BJ (cell line): ENCODE results near the gene EGFR. TPM values are rescaled to one million over a fixed set of nuclear protein-coding genes. Genes with fewer than 3 reads are reported as not detected.

Experiments used
- CTCF ChIA-PET: fragments of 350-600 bp; formaldehyde crosslinking; extraction: SDS; loops from one replicate; lab custom pipeline; 2021; ENCODE audit warnings: antibody characterized with exemption, inconsistent platforms; lab: Yijun Ruan, JAX
- POLR2A ChIA-PET: fragments of 300-600 bp; sonication (Branson Sonifier 250); formaldehyde crosslinking; extraction: SDS; loops from one replicate; lab custom pipeline; 2021; ENCODE audit warnings: antibody characterized with exemption; lab: Charles Lee
- DNase-seq: peaks from one replicate; pipeline ENCODE4 v3.0.0-alpha.2; 2011; ENCODE audit warnings: low read depth
- H3K27me3 ChIP-seq: 2 replicates; pipeline ENCODE4 v1.6.0; 2011; ENCODE audit warnings: low read length; ENCODE audit not compliant: control insufficient read depth, insufficient read depth
- H3K36me3 ChIP-seq: 2 replicates; pipeline ENCODE4 v1.5.1; 2011; ENCODE audit warnings: low read length; ENCODE audit not compliant: control insufficient read depth, insufficient read depth
- H3K4me3 ChIP-seq: 2 replicates; pipeline ENCODE4 v1.5.1; 2011; ENCODE audit warnings: low read depth, mild to moderate bottlenecking, control low read depth, low read length
- polyA plus RNA-seq: library from polyadenylated mRNA; depleted of rRNA; stranded (reverse); fragments of >200 nt; gene quantifications from 2 replicates; pipeline ENCODE4 v1.2.3, GENCODE V29; 2011
- TF ChIP-seq, protein P1 (sequence below): IDR thresholded peaks from 2 replicates; pipeline ENCODE4 v1.5.1; 2011; ENCODE audit warnings: low read depth, mild to moderate bottlenecking, control low read depth, inconsistent platforms, low read length, moderate library complexity; ENCODE audit not compliant: insufficient read depth

The EGFR gene
- polyA plus RNA-seq, 1 experiment = 34.0 TPM

DNA sequence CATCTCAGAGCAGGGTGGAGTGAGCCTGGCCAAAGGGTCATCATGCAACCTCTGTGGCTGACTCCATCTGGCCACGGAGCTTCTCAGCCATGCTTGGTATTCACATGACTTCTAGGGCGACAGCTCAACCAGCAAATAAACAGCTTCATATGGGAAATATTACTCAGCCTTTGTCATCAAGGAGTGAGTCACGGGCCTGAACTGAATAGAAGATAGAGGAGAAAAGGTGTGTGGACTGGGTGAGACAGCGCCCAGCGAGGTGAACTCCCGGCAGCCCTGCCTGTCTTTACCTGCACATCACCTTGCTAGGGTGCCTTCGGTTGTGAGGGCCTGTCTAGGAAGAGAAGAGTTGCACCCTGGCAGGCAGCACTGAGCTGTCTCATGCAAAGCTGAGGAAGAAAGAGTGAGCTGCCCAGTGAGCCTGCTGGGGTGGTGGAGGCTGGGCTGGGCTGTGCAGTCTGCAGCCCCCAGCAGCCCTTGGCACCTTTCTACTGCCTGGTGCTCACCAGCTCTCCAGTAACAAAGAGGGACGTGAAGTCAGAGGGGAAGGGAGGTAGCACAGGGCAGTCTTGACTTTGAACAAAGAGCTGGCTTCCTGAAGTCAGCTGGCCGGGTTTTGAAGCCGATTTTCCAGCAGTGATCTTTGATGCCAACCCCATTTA is 114.2 kb downstream of the EGFR start:
- POLR2A ChIA-PET = interaction anchor here (0.6 to 1.1 kb wide), 4 partner anchors 46 to 171 kb away, joined by 3 to 9 read pairs (median 4); no protein-coding TSS in a partner anchor
- H3K4me3 ChIP-seq = no peak overlapping the region
- CTCF ChIA-PET = interaction anchor here (0.6 to 1.5 kb wide), 9 partner anchors 10 to 359 kb away, joined by 3 to 10 read pairs (median 3); no protein-coding TSS in a partner anchor

DNA sequence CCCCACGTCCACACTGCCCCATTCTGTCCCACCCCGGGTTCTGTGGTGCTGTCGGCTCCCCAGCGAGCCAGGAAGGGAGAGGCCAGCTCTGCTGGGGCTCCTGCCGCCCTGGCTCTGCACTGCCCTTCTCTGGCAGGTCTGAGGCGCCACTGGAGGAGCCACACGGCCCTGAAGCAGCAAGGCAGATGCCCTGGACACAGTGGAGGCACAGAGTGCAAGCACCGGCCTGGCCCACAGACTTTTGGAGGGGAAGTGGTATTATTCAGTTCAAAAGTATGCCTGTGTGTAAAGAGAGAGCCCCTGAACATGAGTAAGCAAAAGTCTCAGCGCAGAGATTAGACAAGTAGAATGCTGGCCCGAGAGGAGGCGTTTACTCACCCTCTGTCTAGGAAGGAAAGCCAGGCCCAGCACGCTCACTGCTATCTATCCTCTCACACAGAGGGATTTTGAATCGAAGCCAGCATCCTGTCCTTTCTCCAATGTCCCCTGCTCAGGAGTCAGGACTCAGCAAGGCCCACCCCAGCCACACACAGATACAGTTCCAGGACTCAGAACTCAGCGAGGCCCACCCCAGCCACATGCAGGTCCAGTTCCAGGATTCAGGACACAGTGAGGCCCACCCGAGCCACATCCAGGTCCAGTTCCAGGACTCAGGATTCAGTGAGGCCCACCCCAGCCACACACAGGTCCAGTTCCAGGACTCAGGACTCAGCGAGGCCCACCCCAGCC is 115.0 kb downstream of the EGFR start:
- TF ChIP-seq, protein P1, sequence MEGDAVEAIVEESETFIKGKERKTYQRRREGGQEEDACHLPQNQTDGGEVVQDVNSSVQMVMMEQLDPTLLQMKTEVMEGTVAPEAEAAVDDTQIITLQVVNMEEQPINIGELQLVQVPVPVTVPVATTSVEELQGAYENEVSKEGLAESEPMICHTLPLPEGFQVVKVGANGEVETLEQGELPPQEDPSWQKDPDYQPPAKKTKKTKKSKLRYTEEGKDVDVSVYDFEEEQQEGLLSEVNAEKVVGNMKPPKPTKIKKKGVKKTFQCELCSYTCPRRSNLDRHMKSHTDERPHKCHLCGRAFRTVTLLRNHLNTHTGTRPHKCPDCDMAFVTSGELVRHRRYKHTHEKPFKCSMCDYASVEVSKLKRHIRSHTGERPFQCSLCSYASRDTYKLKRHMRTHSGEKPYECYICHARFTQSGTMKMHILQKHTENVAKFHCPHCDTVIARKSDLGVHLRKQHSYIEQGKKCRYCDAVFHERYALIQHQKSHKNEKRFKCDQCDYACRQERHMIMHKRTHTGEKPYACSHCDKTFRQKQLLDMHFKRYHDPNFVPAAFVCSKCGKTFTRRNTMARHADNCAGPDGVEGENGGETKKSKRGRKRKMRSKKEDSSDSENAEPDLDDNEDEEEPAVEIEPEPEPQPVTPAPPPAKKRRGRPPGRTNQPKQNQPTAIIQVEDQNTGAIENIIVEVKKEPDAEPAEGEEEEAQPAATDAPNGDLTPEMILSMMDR = no peak
- ChIA-PET CTCF (interaction anchor here (0.6 to 1.5 kb wide), 3 partner anchors 9 to 121 kb away, joined by 3 to 10 read pairs (median 8); no protein-coding TSS in a partner anchor), POLR2A (interaction anchor here (1.1 kb wide), 1 partner anchor 73 kb away, joined by 4 read pairs; no protein-coding TSS in a partner anchor)
- no peaks in the 10 kb centered on the region for H3K36me3 ChIP-seq
- H3K4me3 ChIP-seq = no peak overlapping the region
- no peaks in the 10 kb centered on the region for H3K27me3 ChIP-seq
- DNase-seq = peak; percentile 89

More for the DNA sequence above, 114.2 kb downstream of the EGFR start:
- DNase-seq = peak; percentile 98
- TF ChIP-seq, protein P1 = no peak
- H3K36me3 ChIP-seq = no peaks in the 10 kb centered on the region
- no peaks in the 10 kb centered on the region for H3K27me3 ChIP-seq

DNA sequence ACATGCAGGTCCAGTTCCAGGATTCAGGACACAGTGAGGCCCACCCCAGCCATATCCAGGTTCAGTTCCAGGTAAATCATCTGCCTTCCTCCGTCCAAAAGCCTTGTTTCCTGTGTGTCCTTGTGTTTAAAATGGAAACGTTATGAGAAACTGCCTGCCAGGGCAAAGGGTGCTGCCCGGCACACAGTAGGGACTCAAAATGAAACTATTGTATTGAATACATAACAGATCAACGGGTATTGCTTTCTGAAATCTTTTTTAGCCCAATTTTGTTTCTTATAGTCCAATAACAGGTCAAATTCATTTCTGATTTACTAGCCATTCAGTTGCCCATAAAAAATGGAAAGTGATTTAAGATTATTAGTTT is 115.5 kb downstream of the EGFR start:
- no peaks in the 10 kb centered on the region for H3K27me3 ChIP-seq
- DNase-seq = no peak
- H3K4me3 ChIP-seq = no peak overlapping the region
- CTCF ChIA-PET = interaction anchor here (1.0 to 1.4 kb wide), 2 partner anchors 10 to 121 kb away, joined by 3 read pairs; no protein-coding TSS in a partner anchor
- no peaks in the 10 kb centered on the region for H3K36me3 ChIP-seq
- POLR2A ChIA-PET = no interaction called here
- TF ChIP-seq, protein P1 = no peak

DNA sequence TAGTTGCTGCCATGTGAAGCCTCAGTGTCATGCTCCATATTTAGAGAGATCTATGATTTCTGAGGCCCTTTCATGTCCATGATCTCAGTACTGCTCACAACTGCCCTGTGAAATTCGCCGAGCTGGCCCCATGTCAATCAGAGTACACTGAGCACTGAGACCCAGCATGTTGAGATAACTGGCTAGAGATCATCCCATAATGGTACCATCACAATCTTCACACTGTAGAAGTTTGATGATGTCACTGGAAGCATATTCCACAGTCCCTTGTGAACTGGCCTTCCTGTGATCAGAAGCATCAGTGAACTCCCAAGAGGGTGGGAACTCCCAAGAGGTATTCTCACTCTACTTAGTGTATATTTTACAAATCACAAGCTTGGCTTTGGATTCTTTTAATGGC is 116.0 kb downstream of the EGFR start:
- TF ChIP-seq, protein P1 = no peak
- Histone ChIP-seq H3K36me3 (no peaks in the 10 kb centered on the region), H3K4me3 (no peak overlapping the region), H3K27me3 (no peaks in the 10 kb centered on the region)
- no peak for DNase-seq
- POLR2A ChIA-PET = no interaction called here
- CTCF ChIA-PET = interaction anchor here (1.0 to 1.4 kb wide), 2 partner anchors 10 to 121 kb away, joined by 3 read pairs; no protein-coding TSS in a partner anchor

DNA sequence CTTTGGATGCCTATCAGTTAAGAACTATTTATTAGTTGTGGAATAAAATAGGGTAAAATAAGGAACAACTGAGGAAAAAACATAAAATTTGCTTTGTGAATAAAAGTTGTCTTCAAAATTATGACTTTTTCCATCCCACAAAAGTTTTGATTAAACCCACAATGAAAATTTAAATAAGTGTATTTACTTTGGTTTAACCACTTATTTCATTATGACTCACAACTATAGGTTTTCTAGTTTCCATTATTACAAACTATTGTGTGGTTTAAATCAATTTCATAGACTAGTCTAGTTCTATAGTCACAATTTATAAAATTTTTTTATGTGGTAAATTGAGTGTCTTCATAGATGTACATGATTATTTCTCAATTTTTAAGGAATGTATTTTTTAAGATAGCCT is 116.6 kb downstream of the EGFR start:
- Histone ChIP-seq H3K4me3 (no peak overlapping the region), H3K36me3 (no peaks in the 10 kb centered on the region), H3K27me3 (no peaks in the 10 kb centered on the region)
- TF ChIP-seq, protein P1 = no peak
- no peak for DNase-seq
- CTCF ChIA-PET = interaction anchor here (1.0 to 1.4 kb wide), 2 partner anchors 9 to 120 kb away, joined by 3 read pairs; no protein-coding TSS in a partner anchor
- POLR2A ChIA-PET = no interaction called here
